GM18511 (cell line): ENCODE measurements around the gene TRIM17.

Experiments used
- ATAC-seq: cut with Tn5 transposase; IDR thresholded peaks from one replicate; pipeline ENCODE4 v1.9.1; 2021; ENCODE audit warnings: mild to moderate bottlenecking, moderate library complexity; ENCODE audit not compliant: unreplicated experiment

The TRIM17 gene, protein sequence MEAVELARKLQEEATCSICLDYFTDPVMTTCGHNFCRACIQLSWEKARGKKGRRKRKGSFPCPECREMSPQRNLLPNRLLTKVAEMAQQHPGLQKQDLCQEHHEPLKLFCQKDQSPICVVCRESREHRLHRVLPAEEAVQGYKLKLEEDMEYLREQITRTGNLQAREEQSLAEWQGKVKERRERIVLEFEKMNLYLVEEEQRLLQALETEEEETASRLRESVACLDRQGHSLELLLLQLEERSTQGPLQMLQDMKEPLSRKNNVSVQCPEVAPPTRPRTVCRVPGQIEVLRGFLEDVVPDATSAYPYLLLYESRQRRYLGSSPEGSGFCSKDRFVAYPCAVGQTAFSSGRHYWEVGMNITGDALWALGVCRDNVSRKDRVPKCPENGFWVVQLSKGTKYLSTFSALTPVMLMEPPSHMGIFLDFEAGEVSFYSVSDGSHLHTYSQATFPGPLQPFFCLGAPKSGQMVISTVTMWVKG

DNA sequence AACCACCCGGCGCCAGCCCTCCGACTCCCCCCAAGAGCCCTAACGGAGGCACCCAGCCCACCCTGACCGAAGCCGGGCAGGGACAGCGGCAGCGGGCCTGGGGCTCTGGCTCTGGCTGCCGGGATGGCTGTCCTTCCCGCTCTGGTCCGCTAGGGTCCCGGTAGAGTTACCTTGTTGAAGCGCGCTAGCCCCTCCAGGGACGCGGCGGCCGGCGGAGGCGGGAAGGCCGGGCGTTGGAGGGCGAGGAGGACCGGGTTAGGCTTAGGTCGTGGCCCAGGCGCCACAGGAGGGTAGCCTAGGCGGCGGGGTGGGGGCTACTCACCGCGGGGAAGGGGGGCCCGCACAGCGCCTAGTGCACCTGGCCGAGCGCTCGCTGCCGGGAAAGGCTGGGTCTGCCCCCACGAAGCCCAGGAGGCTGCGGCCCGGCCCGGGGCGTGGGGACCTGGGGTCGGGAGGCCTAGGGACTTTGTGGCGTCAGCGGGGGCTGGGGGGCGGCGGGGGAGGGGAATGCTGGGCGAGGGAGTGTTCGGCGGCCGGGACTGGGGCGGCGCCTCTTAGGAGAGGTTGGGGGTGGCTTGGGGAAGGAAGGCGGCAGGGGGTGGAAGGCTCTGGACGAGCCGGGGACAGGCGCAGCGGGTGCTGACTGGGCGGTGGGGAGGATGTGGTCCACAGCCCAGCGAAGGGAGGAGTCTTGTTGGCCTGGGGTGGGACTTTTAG lies at the start of gene TRIM17:
TSS of gene TRIM17 (minus strand) at position 645 of the 717 bp plus-strand sequence. CDS start 1,789 bp downstream, outside the sequence.
- no peak for ATAC-seq

GRCh38 chr1:228465571-228466146 lies 49.0 kb upstream of the TRIM17 start:
- no peak for ATAC-seq

DNA sequence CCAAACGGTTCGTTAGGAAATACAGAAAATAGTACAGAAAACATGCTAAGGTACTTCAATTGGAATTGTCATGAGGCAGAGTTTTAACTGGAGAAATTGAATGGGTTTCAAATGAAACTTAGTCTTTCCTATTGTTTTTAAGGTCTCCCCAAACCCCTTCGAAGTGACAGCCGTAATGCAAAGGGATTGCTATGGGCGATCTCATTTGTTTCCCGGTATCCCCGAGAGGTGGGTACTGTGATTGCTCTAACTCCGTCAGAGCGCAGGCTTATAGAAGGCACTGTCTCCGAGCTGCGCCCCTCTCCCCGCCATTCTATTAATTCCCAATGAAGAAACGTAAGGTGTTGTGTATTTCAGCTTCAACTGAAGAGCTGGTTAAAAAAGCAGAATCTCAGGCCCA lies 48.5 kb upstream of the TRIM17 start:
- ATAC-seq = no peak

GRCh38 chr1:228464487-228464983 lies 47.9 kb upstream of the TRIM17 start:
- ATAC-seq = peak; percentile 86

- peak; percentile 52 for ATAC-seq
These were observed 47.1 kb upstream of the TRIM17 start for GRCh38 chr1:228463559-228464455.

GRCh38 chr1:228463009-228463558 lies 46.4 kb upstream of the TRIM17 start:
- no peak for ATAC-seq

DNA sequence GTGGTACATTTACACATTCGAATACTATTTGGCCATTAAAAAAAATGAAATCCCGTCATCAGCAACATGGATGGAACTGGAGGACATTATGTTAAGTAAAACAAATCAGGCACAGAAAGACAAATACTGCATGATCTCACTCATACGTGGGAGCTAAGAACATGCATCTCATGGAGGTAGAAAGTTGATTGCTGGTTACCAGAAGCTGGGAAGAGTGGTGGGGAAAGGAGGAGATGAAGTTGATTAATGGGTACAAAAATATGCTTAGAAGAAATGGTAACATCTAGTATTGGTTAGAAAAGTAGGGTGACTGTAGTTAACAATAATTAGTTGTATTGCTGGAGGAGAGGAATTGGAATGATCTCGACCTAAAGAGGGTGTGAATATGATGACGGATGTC lies 45.9 kb upstream of the TRIM17 start:
- no peak for ATAC-seq

GRCh38 chr1:228460821-228461220 lies 44.2 kb upstream of the TRIM17 start:
- ATAC-seq = no peak

DNA sequence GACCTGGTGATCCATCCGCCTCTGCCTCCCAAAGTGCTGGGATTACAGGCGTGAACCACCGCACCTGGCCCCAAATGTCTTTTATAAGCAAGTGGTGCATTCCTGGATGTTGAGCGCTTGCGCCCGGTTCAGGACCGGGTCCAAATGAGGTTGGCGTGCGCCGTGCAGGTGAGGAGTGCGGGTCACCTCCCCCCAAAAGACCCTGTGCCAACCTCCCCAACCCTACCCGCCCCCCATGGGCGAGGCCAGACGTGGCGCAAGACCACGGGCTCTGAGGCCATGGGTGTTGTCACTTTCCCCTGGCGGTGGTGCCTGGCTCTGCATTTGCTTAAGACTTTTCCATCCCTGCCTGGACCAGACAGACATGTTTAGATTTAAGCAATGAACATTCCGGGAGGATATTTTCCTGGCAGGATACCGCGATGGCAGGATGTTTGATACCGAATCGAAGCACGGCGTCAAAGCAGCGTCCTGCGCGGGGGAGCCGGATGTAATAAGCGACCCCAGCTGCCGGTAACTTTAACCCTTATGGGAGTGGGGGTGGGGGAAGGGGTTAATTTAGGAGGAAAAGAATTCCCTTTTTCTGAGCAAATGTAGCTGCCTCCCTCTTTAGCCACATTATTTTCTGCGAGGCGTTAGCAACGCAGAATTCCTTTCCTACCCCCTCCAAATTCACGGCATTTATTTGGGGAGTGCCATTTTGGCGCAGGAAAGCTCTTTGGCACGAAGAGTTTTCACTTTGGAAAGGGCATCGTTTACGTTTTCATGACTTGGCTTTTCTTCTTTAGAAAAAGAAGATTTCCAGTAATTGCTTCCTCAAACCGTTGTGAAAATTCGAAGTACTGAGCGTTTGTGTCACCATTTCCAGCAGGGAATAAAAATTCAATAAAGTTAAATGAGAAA lies 42.7 kb upstream of the TRIM17 start:
- ATAC-seq = peak; percentile 23

GRCh38 chr1:228457396-228458176 lies 40.9 kb upstream of the TRIM17 start:
- peak; percentile 87 for ATAC-seq

DNA sequence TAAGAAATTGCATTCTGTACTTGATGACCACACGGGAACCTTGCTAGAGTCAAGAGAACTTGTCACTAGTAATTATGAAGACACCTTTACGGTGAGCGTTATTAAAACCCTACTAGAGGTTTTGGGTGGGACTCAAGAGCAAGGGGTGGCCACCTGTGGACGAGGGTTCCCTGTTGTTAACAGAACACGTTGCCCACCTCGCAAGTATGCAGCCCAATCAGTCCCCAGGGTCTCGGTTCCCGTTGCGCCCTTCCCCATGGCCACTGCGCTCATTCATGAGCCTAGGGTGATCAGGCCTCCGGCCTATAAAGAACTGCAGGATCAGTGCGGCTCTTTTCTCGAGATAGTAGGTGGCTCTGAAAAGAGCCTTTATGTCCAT lies 40.3 kb upstream of the TRIM17 start:
- ATAC-seq = peak; percentile 7

DNA sequence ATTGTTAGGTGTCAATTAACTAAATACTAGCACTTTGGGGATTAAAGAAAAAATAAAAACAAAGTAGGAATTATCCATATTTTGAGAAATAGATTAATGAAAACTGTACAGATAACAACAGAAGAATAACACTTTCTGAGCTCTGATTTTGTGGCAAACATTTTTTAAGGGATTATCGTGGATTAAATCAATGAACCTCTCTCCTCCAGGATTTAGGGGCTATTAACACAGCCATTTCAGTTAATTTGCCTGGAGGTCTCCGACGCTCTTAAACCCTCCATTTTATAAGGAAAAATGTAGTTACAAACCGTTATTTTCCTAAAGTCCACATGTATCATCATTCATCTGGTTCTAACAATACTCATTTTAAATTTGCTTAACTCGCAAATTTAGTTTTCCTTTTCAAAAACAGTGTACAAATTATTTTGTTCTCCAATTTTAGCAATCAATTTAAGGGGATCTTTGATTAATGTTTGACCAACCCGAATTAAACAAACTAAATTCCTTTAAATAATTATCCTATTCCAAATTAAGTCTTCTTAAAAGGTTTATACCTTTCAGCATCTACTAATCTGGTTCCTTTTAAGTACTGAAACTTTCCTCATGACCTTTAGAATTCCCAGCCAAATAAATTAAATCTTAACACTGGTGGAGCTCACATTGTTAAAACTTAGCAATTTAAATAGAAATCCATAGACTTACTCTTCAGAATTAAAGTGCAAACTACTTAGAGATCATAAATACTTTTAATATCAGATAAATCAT lies 39.8 kb upstream of the TRIM17 start:
- ATAC-seq = no peak

GRCh38 chr1:228455715-228456114 lies 39.1 kb upstream of the TRIM17 start:
- ATAC-seq = no peak

DNA sequence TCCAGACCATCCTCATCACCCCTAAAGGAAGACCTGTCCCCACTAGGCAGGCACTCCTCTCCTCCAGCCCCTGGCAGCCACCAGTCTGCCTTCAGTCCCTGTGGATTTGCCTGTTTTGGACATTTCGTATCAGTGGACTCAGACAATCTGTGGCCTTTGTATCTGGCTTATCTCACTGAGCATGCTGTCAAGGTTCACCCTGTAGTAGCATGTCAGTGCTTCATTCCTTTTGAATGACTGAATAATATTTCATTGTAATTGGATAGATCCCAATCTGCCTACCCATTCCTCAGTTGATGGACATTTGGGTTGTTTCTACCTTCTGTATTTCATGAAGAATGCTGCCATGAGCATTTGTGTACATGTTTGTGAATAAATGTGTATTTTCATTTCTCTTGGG lies 37.6 kb upstream of the TRIM17 start:
- no peak for ATAC-seq

DNA sequence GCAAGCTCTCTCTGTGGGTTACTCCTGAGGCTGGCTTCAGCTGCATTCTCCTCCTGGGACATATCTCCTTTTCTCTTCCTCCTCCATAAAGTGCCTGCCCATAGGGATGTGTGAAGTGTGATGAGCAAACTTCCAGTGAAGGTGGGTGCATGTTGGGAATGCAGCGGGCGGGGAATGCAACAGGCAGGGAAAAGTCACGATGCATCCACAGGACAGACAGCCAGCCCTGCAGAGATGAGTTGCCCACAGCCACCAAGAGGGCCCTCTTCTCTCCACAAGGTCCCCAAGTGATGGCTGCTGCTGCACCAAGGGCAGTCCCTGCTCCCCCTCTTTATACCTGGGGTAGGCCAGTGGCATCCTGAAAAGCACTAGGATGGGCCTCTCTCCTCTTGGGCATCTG lies 37.0 kb upstream of the TRIM17 start:
- ATAC-seq = no peak

GRCh38 chr1:228453022-228453560 lies 36.4 kb upstream of the TRIM17 start:
- ATAC-seq = no peak
